ENCODE data around the gene FAM50A. TPM values are rescaled to one million over a fixed set of nuclear protein-coding genes. Genes with fewer than 3 reads are reported as not detected.

The FAM50A gene
- total RNA-seq, 4 donors from 2014 or later, result 15.9 to 27.3 (median 19.6) TPM

DNA sequence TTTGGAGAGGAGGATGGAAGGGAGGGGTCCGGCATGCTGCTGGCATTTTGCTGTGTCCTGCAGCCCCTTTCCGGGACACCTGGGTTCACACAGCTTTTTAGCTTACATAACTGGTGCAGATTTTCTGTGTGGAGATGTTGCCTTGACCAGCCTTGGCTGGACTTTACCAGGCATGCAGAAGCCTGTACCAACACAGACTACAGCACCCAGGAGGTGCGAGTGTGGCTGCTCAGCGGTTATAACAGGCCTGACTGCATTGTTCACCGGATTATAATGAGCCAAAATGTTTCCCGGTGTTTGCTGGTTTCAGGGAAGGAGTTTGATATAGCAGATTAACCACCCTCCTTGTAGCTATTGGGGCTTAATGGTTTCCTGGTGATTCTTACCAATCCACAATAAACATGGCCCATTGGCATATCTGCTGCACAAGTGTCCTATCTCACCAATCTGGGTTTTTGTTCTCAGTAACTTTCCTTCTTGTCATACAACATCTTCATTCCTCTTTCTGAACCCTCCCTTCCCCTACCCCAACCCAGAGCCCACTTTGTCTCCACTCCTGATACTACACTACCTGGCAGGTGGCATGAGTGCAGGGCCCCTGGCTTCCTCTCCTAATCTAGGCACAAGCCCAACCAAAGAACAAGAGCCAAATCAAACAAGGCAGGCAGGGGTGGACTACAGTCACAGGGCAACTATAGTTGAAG, 41.9 kb upstream of the FAM50A start:
- intact Hi-C loops (cut with DNase I), result loop anchor here (5.0 kb wide), 1 partner anchor 130 kb away; no protein-coding TSS in a partner anchor
- TF ChIP-seq POLR2A (IDR thresholded peaks at IDR 0.05) (no peak), CTCF (IDR thresholded peaks at IDR 0.05) (no peak)
- no peak overlapping the region for H3K4me3 ChIP-seq
- WGBS, 2 donors, result 35 to 41% methylated on average over 4 to 5 of the region's 6 CpGs
- peaks cover 10 to 47% (median 15%) of the 10 kb centered on the region in 3 donors for H3K4me1 ChIP-seq
- no peaks in the 10 kb centered on the region for H3K9me3 ChIP-seq
- H3K36me3 ChIP-seq, result peaks cover 10 to 25% (median 14%) of the 10 kb centered on the region in 3 donors
- DNase-seq, result no peak
- H3K27me3 ChIP-seq, result no peaks in the 10 kb centered on the region
- H3K27ac ChIP-seq, result peak overlapping the region; percentile 55 to 69 (median 62)

- DNase-seq, result no peak
- intact Hi-C loops (cut with DNase I), result loop anchor here (5.0 kb wide), 1 partner anchor 130 kb away; no protein-coding TSS in a partner anchor
- TF ChIP-seq CTCF (IDR thresholded peaks at IDR 0.05), result no peak
- no peak for TF ChIP-seq POLR2A (IDR thresholded peaks at IDR 0.05)
Observed at GRCh38 chrX:154402622-154403127, 41.3 kb upstream of the FAM50A start.

GRCh38 chrX:154403192-154403591, 40.7 kb upstream of the FAM50A start:
- WGBS, 2 donors, result 90 to 92% methylated on average over 2 to 4 of the region's 10 CpGs
- H3K27me3 ChIP-seq, result no peaks in the 10 kb centered on the region
- DNase-seq, result no peak
- no peak overlapping the region for H3K4me3 ChIP-seq
- H3K4me1 ChIP-seq, result peaks cover 10 to 46% (median 15%) of the 10 kb centered on the region in 3 donors
- intact Hi-C loops (cut with DNase I), result loop anchor here (5.0 kb wide), 1 partner anchor 129 kb away; no protein-coding TSS in a partner anchor
- peaks cover 10 to 25% (median 14%) of the 10 kb centered on the region in 3 donors for H3K36me3 ChIP-seq
- H3K27ac ChIP-seq, result no peak overlapping the region
- no peak for TF ChIP-seq CTCF (IDR thresholded peaks at IDR 0.05)
- no peak for TF ChIP-seq POLR2A (IDR thresholded peaks at IDR 0.05)
- H3K9me3 ChIP-seq, result no peaks in the 10 kb centered on the region

More at GRCh38 chrX:154402622-154403127, 41.3 kb upstream of the FAM50A start:
- Histone ChIP-seq H3K27ac (peak overlapping the region; percentile 55 to 69 (median 62)), H3K4me3 (no peak overlapping the region), H3K4me1 (peaks cover 10 to 43% (median 15%) of the 10 kb centered on the region in 3 donors), H3K9me3 (no peaks in the 10 kb centered on the region), H3K27me3 (no peaks in the 10 kb centered on the region), H3K36me3 (peaks cover 10 to 25% (median 14%) of the 10 kb centered on the region in 3 donors)
- 43 to 70% methylated on average over 4 to 15 of the region's 19 CpGs for WGBS, 2 donors

GRCh38 chrX:154403858-154404257, 40.1 kb upstream of the FAM50A start:
- Histone ChIP-seq H3K27me3 (no peaks in the 10 kb centered on the region), H3K27ac (no peak overlapping the region), H3K4me3 (no peak overlapping the region), H3K9me3 (no peaks in the 10 kb centered on the region), H3K4me1 (peaks cover 10 to 53% (median 15%) of the 10 kb centered on the region in 3 donors), H3K36me3 (peaks cover 10 to 25% (median 14%) of the 10 kb centered on the region in 3 donors)
- TF ChIP-seq POLR2A (IDR thresholded peaks at IDR 0.05), result no peak
- TF ChIP-seq CTCF (IDR thresholded peaks at IDR 0.05), result no peak
- 83 to 94% methylated on average over 4 of the region's 4 CpGs for WGBS, 2 donors
- no peak for DNase-seq
- intact Hi-C loops (cut with DNase I), result loop anchor here (5.0 kb wide), 1 partner anchor 128 kb away; no protein-coding TSS in a partner anchor

DNA sequence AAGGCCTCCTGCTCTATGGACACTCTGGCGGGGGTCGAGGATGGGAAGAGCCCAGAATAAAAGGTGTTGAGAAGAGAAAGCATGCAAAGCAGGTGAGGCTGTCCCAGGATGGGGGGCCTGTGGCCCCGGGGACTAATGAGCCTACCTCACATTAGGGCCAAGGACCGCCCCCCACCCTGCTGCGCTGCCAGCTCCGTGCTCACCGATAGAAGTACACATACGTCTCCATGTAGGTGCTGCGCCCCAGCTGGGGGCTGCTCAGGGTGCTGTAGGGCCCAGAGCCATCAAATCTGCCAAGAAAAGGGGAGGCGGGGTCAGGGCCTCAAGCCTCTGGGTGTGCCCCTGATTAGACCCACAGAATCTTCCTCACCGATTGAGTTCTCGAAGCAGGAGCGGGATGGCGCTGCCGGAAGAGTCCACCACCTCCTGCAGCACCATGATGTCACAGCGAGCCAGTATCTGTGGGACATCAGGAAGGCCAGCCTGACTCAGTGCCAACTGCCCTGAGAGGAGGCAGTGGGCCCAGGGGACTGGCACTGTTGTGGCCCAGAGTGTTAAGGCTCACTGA, 39.2 kb upstream of the FAM50A start:
- Histone ChIP-seq H3K4me3 (no peak overlapping the region), H3K9me3 (no peaks in the 10 kb centered on the region), H3K36me3 (peaks cover 5 to 17% (median 13%) of the 10 kb centered on the region in 3 donors), H3K27ac (no peak overlapping the region), H3K27me3 (no peaks in the 10 kb centered on the region), H3K4me1 (peaks cover 10 to 52% (median 11%) of the 10 kb centered on the region in 3 donors)
- 86% methylated on average over 13 of the region's 16 CpGs; no CpG with 5 or more reads in 1 of the 2 donors for WGBS, 2 donors
- intact Hi-C loops (cut with DNase I), result loop anchor here (5.0 kb wide), 1 partner anchor 128 kb away; no protein-coding TSS in a partner anchor
- no peak for TF ChIP-seq POLR2A (IDR thresholded peaks at IDR 0.05)
- no peak for TF ChIP-seq CTCF (IDR thresholded peaks at IDR 0.05)
- DNase-seq, result no peak

Data from esophagus squamous epithelium (tissue), 5 donors.